GM18868 (cell line): ENCODE results near the gene LDAF1.
"Not testable (repeated sequence)": the region's sequence is repeated elsewhere in the genome, so short reads cannot be mapped to it uniquely, and the experiment has no call there.

Experiments used
- ATAC-seq: cut with Tn5 transposase; IDR thresholded peaks from one replicate; pipeline ENCODE4 v1.9.1; 2021; ENCODE audit warnings: mild to moderate bottlenecking, moderate library complexity; ENCODE audit not compliant: unreplicated experiment

The LDAF1 gene

GRCh38 chr16:21194771-21195301 is 36.4 kb downstream of the LDAF1 start:
- no peak for ATAC-seq

GRCh38 chr16:21195330-21195729 is 36.9 kb downstream of the LDAF1 start:
- ATAC-seq, result not testable (repeated sequence)

GRCh38 chr16:21197112-21197511 is 38.6 kb downstream of the LDAF1 start:
- ATAC-seq, result no peak

- no peak for ATAC-seq
These were observed 39.1 kb downstream of the LDAF1 start for GRCh38 chr16:21197621-21198020.

GRCh38 chr16:21199607-21200218 is 41.2 kb downstream of the LDAF1 start:
- no peak for ATAC-seq

- ATAC-seq, result no peak
These were observed 44.8 kb downstream of the LDAF1 start for GRCh38 chr16:21203155-21203797.

- ATAC-seq, result no peak
These were observed 46.8 kb downstream of the LDAF1 start for GRCh38 chr16:21205303-21205702.

GRCh38 chr16:21206550-21206949 is 48.1 kb downstream of the LDAF1 start:
- ATAC-seq, result no peak

- no peak for ATAC-seq
These were observed 50.2 kb downstream of the LDAF1 start for GRCh38 chr16:21208446-21209230.

- no peak for ATAC-seq
These were observed 53.0 kb downstream of the LDAF1 start, which contains the start of gene ZP2 for GRCh38 chr16:21211486-21211885. Gene ZP2, minus strand, starts transcription at chr16:21211574. Its CDS starts 27 bp downstream, at chr16:21211547.

- ATAC-seq, result no peak
These were observed 55.6 kb downstream of the LDAF1 start for GRCh38 chr16:21214086-21214485.

- no peak for ATAC-seq
These were observed 58.6 kb downstream of the LDAF1 start for GRCh38 chr16:21217121-21217520.

- no peak for ATAC-seq
These were observed 59.7 kb downstream of the LDAF1 start for GRCh38 chr16:21218153-21218552.

- no peak for ATAC-seq
These were observed 61.1 kb downstream of the LDAF1 start for GRCh38 chr16:21219551-21219950.

GRCh38 chr16:21222495-21223337 is 64.2 kb downstream of the LDAF1 start:
- no peak for ATAC-seq

- no peak for ATAC-seq
These were observed 65.3 kb downstream of the LDAF1 start for GRCh38 chr16:21223787-21224186.

- ATAC-seq, result no peak
These were observed 66.3 kb downstream of the LDAF1 start for GRCh38 chr16:21224800-21225199.

GRCh38 chr16:21226749-21227148 is 68.3 kb downstream of the LDAF1 start:
- no peak for ATAC-seq

- ATAC-seq, result no peak
These were observed 69.4 kb downstream of the LDAF1 start for GRCh38 chr16:21227866-21228265.

GRCh38 chr16:21228361-21228872 is 69.9 kb downstream of the LDAF1 start:
- no peak for ATAC-seq
